H1 (cell line): ENCODE measurements around the gene TBC1D12. TPM values are rescaled to one million over a fixed set of nuclear protein-coding genes. Genes with fewer than 3 reads are reported as not detected.

Experiments used
- BACH1 ChIP-seq: IDR thresholded peaks from 2 replicates; pipeline ENCODE4 v1.6.1; 2012; ENCODE audit warnings: low read length, improper control_type of control experiment
- EP300 ChIP-seq, 2 experiments: IDR thresholded peaks; 1 replicate in 1 of 2; 2 replicates in 1 of 2; pipeline ENCODE4 v1.6.1; 2011 to 2012; ENCODE audit warnings: low read depth in 2 of 2, low read length in 2 of 2, mild to moderate bottlenecking in 2 of 2, borderline replicate concordance in 1 of 2, inconsistent platforms in 1 of 2, moderate library complexity in 1 of 2
- JUN ChIP-seq: IDR thresholded peaks from 2 replicates; pipeline ENCODE4 v1.6.1; 2011; ENCODE audit warnings: low read depth, mild to moderate bottlenecking, improper control_type of control experiment, low read length
- KDM4A ChIP-seq: IDR thresholded peaks from one replicate; pipeline ENCODE4 v1.7.1; 2012; ENCODE audit warnings: low read depth, mild to moderate bottlenecking, moderate library complexity, low read length, inconsistent platforms; ENCODE audit not compliant: severe bottlenecking
- POLR2A ChIP-seq, 2 experiments: IDR thresholded peaks; 1 replicate in 1 of 2; 2 replicates in 1 of 2; pipeline ENCODE4 v1.6.1; 2011; ENCODE audit warnings: low read depth in 2 of 2, low read length in 2 of 2, mild to moderate bottlenecking in 2 of 2; ENCODE audit errors: control extremely low read depth in 1 of 2
- RXRA ChIP-seq: IDR thresholded peaks from 2 replicates; pipeline ENCODE4 v1.6.1; 2011; ENCODE audit warnings: low read depth, mild to moderate bottlenecking, low read length, moderate library complexity; ENCODE audit not compliant: insufficient read depth
- SIN3A ChIP-seq, 2 experiments: IDR thresholded peaks in 1 of 2; conservative IDR thresholded peaks in 1 of 2; 2 replicates each; pipeline ENCODE4 v1.6.1; 2011 to 2012; ENCODE audit warnings: low read length in 2 of 2, improper control_type of control experiment in 1 of 2, low read depth in 1 of 2, mild to moderate bottlenecking in 1 of 2
- polyA plus RNA-seq, 7 experiments: library from polyadenylated mRNA; depleted of rRNA in 3 of 7; stranded (reverse) in 5 of 7; unstranded in 2 of 7; fragments of >200 nt in 5 of 7; fragments of 200-250 nt in 2 of 7; gene quantifications; 1 replicate in 5 of 7; 2 replicates in 1 of 7; 4 replicates in 1 of 7; pipeline versions ENCODE4 v1.2.1 to v1.2.3, GENCODE V29; 2011 to 2013; ENCODE audit warnings: missing spikeins in 2 of 7, mixed read lengths in 2 of 7
- total RNA-seq: library from RNA; stranded (reverse); fragmentation: NEBNext Ultra II Directional; extraction: Animal tissue kit (Norgen Biotek cat#: 25700); gene quantifications from 2 replicates; pipeline ENCODE4 v1.2.1, GENCODE V29; 2021
- TF ChIP-seq, protein P1 (sequence below): fragments of 300-600 bp; sonication (generic); IDR thresholded peaks from 2 replicates; pipeline ENCODE4 v1.7.1; 2012; ENCODE audit warnings: low read length, moderate library complexity, mild to moderate bottlenecking, inconsistent platforms; ENCODE audit not compliant: insufficient replicate concordance

TBC1D12 gene
- total and polyA plus RNA-seq, 2 of the 8 experiments (the other 6 are each of a cell fraction or from before 2014, with no cell fraction given) = 1.1 to 3.2 TPM

DNA sequence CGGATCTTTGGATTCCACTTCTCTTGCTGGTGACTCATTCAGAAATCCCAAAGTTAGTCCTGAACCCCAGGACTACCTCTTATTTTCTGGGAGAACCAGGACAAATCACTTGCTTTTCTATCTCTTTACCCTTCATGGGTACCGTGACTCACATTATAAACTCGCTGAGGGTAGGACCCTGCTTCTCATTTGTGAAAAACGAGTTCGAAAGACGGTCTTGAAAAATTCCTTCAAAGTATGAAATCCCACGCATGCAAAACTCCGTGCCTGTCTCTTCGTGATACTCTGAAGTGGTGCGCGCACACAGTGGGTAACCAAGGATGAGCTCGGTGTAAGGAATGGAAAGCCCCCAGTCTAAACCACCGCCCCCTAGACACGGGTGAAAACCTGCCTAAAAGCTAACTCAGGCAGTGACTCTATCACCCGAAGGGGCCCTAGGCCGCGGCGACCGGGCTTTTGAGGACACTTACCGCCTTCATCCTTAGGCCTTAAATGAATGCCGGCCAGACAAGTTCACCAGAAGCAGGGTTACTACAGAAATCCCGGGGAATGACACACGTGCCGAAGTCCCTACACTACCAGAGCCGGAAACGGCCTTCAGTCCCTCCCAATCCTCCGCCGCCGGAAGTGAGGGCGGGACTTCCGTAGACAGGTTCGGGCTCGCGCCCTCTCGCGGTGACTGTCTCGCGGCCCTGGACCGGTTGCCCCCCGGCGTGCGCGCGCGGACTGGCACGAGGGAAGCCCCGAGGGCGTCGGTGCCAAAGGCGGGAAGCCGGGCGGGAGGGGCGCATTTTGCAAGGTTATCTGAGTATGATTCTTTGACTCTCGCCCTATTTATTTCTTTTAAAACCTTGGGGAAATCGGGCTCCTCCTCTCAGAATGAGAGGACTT is 39.7 kb upstream of the TBC1D12 start, which contains the start of gene NOC3L (continued):
- TF ChIP-seq, protein P1, sequence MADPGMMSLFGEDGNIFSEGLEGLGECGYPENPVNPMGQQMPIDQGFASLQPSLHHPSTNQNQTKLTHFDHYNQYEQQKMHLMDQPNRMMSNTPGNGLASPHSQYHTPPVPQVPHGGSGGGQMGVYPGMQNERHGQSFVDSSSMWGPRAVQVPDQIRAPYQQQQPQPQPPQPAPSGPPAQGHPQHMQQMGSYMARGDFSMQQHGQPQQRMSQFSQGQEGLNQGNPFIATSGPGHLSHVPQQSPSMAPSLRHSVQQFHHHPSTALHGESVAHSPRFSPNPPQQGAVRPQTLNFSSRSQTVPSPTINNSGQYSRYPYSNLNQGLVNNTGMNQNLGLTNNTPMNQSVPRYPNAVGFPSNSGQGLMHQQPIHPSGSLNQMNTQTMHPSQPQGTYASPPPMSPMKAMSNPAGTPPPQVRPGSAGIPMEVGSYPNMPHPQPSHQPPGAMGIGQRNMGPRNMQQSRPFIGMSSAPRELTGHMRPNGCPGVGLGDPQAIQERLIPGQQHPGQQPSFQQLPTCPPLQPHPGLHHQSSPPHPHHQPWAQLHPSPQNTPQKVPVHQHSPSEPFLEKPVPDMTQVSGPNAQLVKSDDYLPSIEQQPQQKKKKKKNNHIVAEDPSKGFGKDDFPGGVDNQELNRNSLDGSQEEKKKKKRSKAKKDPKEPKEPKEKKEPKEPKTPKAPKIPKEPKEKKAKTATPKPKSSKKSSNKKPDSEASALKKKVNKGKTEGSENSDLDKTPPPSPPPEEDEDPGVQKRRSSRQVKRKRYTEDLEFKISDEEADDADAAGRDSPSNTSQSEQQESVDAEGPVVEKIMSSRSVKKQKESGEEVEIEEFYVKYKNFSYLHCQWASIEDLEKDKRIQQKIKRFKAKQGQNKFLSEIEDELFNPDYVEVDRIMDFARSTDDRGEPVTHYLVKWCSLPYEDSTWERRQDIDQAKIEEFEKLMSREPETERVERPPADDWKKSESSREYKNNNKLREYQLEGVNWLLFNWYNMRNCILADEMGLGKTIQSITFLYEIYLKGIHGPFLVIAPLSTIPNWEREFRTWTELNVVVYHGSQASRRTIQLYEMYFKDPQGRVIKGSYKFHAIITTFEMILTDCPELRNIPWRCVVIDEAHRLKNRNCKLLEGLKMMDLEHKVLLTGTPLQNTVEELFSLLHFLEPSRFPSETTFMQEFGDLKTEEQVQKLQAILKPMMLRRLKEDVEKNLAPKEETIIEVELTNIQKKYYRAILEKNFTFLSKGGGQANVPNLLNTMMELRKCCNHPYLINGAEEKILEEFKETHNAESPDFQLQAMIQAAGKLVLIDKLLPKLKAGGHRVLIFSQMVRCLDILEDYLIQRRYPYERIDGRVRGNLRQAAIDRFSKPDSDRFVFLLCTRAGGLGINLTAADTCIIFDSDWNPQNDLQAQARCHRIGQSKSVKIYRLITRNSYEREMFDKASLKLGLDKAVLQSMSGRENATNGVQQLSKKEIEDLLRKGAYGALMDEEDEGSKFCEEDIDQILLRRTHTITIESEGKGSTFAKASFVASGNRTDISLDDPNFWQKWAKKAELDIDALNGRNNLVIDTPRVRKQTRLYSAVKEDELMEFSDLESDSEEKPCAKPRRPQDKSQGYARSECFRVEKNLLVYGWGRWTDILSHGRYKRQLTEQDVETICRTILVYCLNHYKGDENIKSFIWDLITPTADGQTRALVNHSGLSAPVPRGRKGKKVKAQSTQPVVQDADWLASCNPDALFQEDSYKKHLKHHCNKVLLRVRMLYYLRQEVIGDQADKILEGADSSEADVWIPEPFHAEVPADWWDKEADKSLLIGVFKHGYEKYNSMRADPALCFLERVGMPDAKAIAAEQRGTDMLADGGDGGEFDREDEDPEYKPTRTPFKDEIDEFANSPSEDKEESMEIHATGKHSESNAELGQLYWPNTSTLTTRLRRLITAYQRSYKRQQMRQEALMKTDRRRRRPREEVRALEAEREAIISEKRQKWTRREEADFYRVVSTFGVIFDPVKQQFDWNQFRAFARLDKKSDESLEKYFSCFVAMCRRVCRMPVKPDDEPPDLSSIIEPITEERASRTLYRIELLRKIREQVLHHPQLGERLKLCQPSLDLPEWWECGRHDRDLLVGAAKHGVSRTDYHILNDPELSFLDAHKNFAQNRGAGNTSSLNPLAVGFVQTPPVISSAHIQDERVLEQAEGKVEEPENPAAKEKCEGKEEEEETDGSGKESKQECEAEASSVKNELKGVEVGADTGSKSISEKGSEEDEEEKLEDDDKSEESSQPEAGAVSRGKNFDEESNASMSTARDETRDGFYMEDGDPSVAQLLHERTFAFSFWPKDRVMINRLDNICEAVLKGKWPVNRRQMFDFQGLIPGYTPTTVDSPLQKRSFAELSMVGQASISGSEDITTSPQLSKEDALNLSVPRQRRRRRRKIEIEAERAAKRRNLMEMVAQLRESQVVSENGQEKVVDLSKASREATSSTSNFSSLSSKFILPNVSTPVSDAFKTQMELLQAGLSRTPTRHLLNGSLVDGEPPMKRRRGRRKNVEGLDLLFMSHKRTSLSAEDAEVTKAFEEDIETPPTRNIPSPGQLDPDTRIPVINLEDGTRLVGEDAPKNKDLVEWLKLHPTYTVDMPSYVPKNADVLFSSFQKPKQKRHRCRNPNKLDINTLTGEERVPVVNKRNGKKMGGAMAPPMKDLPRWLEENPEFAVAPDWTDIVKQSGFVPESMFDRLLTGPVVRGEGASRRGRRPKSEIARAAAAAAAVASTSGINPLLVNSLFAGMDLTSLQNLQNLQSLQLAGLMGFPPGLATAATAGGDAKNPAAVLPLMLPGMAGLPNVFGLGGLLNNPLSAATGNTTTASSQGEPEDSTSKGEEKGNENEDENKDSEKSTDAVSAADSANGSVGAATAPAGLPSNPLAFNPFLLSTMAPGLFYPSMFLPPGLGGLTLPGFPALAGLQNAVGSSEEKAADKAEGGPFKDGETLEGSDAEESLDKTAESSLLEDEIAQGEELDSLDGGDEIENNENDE = no peak
- TF ChIP-seq EP300 (IDR thresholded peaks at IDR 0.05; ENCODE audit: borderline replicate concordance in 1 of 2, low read depth in 2 of 2, low read length in 2 of 2) (no peak), KDM4A (peak; percentile 89), BACH1 (no peak; the same call in 1 of the 2 replicates), SIN3A (conservative IDR thresholded peaks at IDR 0.05 in 1 of 2, IDR thresholded peaks at IDR 0.05 in 1 of 2; ENCODE audit: low read depth in 1 of 2, low read length in 2 of 2) (peak in 1 of 2 experiments; percentile 90; a peak in 2 of 4 replicates), JUN (no peak), RXRA (no peak), POLR2A (IDR thresholded peaks at IDR 0.05; ENCODE audit: control extremely low read depth in 1 of 2, low read depth in 2 of 2, low read length in 2 of 2) (peak in 1 of 2 experiments; percentile 80; a peak in 2 of 3 replicates)
